Astrocyte of the cerebellum (primary cell): ENCODE data around the gene TRAM2.

Experiments used
- DNase-seq: peaks from one replicate; pipeline ENCODE4 v3.0.0-alpha.2; 2011; ENCODE audit warnings: low read depth
- H3K4me3 ChIP-seq: 2 replicates; pipeline ENCODE4 v1.5.1; 2011; ENCODE audit warnings: mild to moderate bottlenecking, low read depth, low read length, moderate library complexity
- in situ Hi-C: cut with HindIII; loops from 2 replicates; pipeline ENCODE4 v1.10.0; 2017; ENCODE audit warnings: low sequenced_read_pairs
- TF ChIP-seq, protein P1 (sequence below): IDR thresholded peaks from 2 replicates; pipeline ENCODE4 v1.5.1; 2012; ENCODE audit warnings: low read length, low read depth, moderate library complexity, mild to moderate bottlenecking; ENCODE audit errors: missing control alignments

TRAM2 gene

DNA sequence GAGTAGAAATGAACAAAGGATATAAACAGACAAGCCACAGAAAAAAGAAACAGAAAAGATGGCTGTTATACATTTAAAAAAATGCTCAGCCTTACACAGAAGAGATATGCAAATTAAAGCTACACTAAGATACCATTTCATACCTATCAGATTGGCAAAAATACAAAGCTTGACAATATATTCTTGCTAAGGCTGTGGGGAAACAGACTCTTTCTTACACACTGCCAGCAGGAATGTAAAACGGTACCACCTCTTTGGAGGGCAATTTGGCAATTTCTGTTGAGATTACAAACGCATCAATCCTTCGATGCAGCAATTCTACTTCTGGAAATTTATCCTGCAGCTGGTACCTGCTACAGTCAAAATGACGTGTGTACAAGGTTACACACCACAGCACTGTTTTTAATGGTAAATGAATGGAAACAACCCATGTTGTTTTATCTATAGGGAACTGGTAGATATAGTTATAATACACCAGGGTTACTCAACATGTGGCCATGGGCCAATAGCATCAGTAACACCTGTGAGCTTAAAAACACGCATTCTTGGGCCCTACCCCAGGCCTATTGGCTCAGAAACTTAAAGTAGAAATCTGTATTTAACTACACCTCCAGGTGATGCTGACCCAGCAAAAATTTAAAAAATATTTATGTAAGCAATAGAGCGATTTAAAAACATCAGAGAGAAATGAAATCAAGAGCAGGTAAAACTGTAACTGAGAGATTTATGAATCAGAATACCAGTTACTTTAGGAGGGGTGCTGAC is 53.3 kb downstream of the TRAM2 start:
- in situ Hi-C loops: no loop called here
- no peak for DNase-seq
- no peak overlapping the region for H3K4me3 ChIP-seq
- TF ChIP-seq, protein P1, sequence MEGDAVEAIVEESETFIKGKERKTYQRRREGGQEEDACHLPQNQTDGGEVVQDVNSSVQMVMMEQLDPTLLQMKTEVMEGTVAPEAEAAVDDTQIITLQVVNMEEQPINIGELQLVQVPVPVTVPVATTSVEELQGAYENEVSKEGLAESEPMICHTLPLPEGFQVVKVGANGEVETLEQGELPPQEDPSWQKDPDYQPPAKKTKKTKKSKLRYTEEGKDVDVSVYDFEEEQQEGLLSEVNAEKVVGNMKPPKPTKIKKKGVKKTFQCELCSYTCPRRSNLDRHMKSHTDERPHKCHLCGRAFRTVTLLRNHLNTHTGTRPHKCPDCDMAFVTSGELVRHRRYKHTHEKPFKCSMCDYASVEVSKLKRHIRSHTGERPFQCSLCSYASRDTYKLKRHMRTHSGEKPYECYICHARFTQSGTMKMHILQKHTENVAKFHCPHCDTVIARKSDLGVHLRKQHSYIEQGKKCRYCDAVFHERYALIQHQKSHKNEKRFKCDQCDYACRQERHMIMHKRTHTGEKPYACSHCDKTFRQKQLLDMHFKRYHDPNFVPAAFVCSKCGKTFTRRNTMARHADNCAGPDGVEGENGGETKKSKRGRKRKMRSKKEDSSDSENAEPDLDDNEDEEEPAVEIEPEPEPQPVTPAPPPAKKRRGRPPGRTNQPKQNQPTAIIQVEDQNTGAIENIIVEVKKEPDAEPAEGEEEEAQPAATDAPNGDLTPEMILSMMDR: no peak

DNA sequence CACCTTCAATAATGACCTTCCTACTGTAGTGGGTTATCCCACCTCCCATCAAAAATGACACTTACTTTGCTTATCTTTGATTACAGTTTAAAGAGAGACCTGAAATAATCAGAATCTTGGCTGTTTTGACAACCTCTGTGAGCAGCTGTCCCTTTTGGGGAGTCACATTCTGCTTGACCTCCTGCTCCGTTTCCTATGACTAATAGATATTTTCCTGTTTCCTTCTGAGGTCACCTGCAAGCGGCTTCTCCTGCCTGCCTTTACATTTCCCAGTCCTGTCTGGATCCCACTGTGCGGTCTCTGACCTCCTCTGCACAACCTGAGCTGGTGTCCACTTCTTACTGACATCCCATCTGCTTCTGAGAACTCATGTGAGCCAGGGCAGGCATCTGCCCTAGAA is 54.2 kb downstream of the TRAM2 start:
- TF ChIP-seq, protein P1: no peak
- H3K4me3 ChIP-seq: no peak overlapping the region
- no peak for DNase-seq
- in situ Hi-C loops: no loop called here

DNA sequence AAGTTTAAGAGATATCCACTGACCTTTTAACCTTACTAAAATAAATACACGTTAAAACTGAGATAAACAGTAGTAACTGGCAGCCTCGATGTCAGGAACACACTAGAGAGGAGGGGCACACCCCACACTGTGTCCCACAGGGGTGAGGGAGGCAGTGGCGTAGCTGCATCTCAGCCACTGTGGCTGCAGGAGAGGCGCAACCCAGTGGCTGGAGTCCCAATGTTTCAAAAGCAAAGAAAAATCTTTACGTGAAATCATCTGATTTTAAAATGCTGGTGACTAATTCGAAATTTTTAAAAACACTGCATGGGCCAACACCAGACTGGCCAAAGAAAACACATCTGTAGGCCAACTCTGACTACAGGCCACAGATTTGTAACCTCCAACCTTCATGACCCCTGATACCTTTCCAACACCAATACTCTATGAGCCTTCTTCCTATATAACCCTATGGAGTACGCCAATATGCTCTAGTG is 54.7 kb downstream of the TRAM2 start:
- in situ Hi-C loops: no loop called here
- no peak for DNase-seq
- no peak overlapping the region for H3K4me3 ChIP-seq
- TF ChIP-seq, protein P1: no peak

DNA sequence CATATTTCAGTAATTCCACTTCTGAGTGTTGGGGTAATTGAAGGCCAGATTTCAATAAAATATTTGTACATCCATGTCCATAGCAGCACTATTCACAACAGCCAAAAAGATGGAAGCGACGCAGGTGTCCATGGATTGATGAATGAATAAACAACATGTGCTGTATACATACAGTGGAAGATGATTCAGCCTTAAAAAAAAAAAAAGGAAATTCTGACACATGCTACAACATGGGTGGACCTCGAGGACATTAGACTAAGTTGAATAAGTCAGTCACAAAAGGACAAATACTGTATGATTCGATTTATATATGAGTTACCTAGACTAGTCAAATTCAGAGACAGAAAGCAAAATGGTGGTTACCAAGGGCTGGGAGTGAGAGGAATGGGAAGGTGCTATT is 57.2 kb downstream of the TRAM2 start:
- TF ChIP-seq, protein P1: no peak
- DNase-seq: no peak
- in situ Hi-C loops: no loop called here
- H3K4me3 ChIP-seq: no peak overlapping the region

DNA sequence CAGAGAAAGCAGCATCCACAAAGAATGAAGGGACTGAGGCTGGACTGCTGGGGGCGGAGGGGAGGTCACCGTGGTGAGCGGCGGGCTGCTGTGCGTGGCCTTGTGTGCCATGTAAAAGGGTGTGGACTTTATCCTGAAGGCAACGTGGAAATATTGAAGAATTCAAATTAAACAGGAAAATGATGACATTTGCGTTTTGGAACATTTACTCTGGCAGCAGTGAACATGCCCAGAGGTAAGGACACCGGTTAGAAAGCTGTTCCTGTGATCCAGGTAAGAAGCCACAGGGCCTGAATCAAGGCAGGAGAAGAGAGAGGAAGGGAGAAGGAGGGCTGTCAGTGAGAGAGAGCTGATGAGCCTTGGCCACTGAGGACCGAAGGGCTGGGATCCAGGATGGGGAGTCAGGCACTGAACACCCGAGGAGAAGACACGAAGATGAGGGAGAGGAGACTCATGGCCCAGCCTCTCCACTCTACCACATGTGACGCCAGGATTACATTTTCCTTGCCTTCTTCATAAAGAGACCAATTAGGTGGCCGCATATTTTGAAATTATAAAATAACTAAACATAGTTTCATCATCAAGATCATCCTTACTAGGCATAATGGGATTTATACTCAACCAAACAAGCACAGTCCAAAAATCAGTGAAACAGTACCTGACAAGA is 58.4 kb downstream of the TRAM2 start:
- no peak for DNase-seq
- in situ Hi-C loops: no loop called here
- TF ChIP-seq, protein P1: no peak
- no peak overlapping the region for H3K4me3 ChIP-seq

DNA sequence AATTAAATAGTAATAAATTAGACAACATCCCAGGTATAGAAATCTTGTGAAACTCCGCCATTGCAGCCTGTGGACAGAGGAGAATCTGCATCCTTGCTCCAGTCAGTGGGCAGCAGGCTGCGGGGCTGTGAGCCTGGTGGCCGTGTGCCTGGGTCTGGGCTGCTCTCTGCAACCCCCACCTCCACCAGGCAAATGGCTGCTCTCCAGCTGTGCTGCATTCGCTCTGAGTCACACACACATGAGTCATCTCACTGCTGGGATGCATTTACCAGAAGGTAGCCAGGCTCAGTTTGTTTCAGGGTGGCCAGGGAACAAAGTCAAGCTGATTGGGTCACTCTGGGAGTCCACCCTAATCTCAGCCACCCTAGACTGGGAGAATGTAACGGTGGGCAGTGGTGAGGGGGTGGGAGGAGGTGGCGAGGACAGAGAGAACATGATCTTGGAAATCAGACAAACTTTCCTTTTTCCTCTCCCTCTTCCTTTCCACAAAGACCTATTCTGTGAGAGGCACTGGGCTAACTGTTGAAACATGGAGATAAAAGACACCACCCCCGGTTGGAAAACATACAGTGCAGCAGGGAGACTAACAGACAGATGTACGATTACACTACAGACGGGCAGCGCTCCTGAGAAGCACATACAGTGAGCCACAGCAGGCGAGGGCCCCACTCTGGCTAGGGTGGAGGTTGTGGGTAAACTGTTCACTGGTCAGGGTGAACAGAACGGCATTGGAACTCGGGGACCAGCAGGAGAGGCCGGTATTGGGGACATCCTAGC is 59.2 kb downstream of the TRAM2 start:
- DNase-seq: peak; percentile 92
- TF ChIP-seq, protein P1: no peak
- no peak overlapping the region for H3K4me3 ChIP-seq
- in situ Hi-C loops: no loop called here
